Breast epithelium (tissue), 3 donors: ENCODE data around the gene LONP2.

Experiments used
- POLR2A ChIP-seq: fragments of 450-650 bp; IDR thresholded peaks from one replicate; pipeline ENCODE4 v1.6.1; 2016; ENCODE audit warnings: antibody characterized with exemption, mild to moderate bottlenecking, moderate library complexity
- POLR2AphosphoS5 ChIP-seq, 3 donors: sonication (generic); formaldehyde crosslinking; IDR thresholded peaks; one replicate each; pipeline ENCODE4 v1.6.1; 2017; ENCODE audit warnings: antibody characterized with exemption in 3 of 3

DNA sequence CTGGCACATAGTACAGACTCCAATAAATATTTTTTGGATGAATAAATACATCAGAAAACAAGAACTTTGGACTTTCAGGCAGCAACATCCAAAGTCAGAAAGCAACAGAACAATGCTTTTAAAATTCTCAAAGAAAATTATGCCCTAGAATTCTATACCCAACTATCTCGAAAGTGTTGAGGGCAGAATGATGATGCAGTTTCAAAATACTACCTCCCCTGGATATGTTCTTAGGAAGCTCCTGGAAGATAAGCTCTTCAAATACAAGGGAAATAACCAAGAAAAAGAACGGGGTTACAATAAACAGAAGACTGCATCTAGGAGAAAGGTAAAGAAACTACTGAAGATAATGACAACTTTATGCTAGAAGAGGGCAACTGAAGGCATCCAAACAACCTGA lies 130.2 kb downstream of the LONP2 start:
- no peak for TF ChIP-seq POLR2AphosphoS5 (IDR thresholded peaks at IDR 0.05)
- TF ChIP-seq POLR2A, result no peak
